Calu3 (cell line): ENCODE results near the gene OR52B2. TPM values are rescaled to one million over a fixed set of nuclear protein-coding genes. Genes with fewer than 3 reads are reported as not detected.

ENCODE experiments used
- BruUV-seq: library from RNA; stranded (reverse); fragments of 400-500 nt; replicated peaks from 2 replicates; lab custom pipeline; 2021; lab: Mats Ljungman, UMichigan
- CTCF ChIA-PET: fragments of 300-600 bp; sonication (Branson Sonifier 250); formaldehyde crosslinking; loops from one replicate; lab custom pipeline; 2022; ENCODE audit warnings: antibody characterized with exemption; lab: Charles Lee
- DNase-seq: peaks from one replicate; pipeline ENCODE4 v3.0.0; 2022
- H3K27ac Mint-ChIP-seq: one replicate; pipeline ENCODE4 v1.8.0; 2022; ENCODE audit warnings: mixed read lengths; ENCODE audit not compliant: unreplicated experiment
- H3K27me3 Mint-ChIP-seq: one replicate; pipeline ENCODE4 v1.8.0; 2022; ENCODE audit warnings: mixed read lengths; ENCODE audit not compliant: unreplicated experiment
- H3K36me3 Mint-ChIP-seq: one replicate; pipeline ENCODE4 v1.8.0; 2022; ENCODE audit warnings: mild to moderate bottlenecking, moderate library complexity, mixed read lengths; ENCODE audit not compliant: insufficient read depth, unreplicated experiment
- H3K4me1 Mint-ChIP-seq: one replicate; pipeline ENCODE4 v1.8.0; 2022; ENCODE audit warnings: mild to moderate bottlenecking, low read depth, mixed read lengths; ENCODE audit not compliant: unreplicated experiment
- H3K4me3 Mint-ChIP-seq: one replicate; pipeline ENCODE4 v1.8.0; 2022; ENCODE audit warnings: mild to moderate bottlenecking, low read depth, moderate library complexity, mixed read lengths; ENCODE audit not compliant: unreplicated experiment
- H3K9me3 Mint-ChIP-seq: one replicate; pipeline ENCODE4 v1.8.0; 2022; ENCODE audit warnings: low read depth, mixed read lengths; ENCODE audit not compliant: unreplicated experiment
- CTCF ChIP-seq: fragments of 200-600 bp; IDR thresholded peaks from one replicate; pipeline ENCODE4 v1.8.0; 2022; ENCODE audit warnings: antibody characterized with exemption; ENCODE audit not compliant: unreplicated experiment
- intact Hi-C: fragments of 100-400 bp; cut with micrococcal nuclease; formaldehyde crosslinking; loops from one replicate; pipeline ENCODE4 v1.10.0; 2022; ENCODE audit not compliant: unreplicated experiment
- total RNA-seq: library from RNA; stranded (reverse); gene quantifications from 2 replicates; pipeline ENCODE4 v1.2.3, GENCODE V29; 2022

Gene OR52B2
- total RNA-seq, 1 experiment from 2014 or later, result not detected

- Mint-ChIP-seq H3K9me3 (no peaks in the 10 kb centered on the region), H3K4me3 (no peak within 1 kb of the TSS), H3K27me3 (no peaks in the 10 kb centered on the region), H3K36me3 (peaks cover 4% of the 10 kb centered on the region), H3K27ac (no peak within 1 kb of the TSS), H3K4me1 (peaks cover 9% of the 10 kb centered on the region)
- BruUV-seq, result no TSS peak
- intact Hi-C loops, result no loop called here
- CTCF ChIA-PET, result no interaction called here
- no peak for TF ChIP-seq CTCF
- DNase-seq, result no peak
Observed at GRCh38 chr11:6205366-6205765, 35.2 kb upstream of the OR52B2 start, which contains the start of gene C11orf42. C11orf42 (plus strand) TSS chr11:6205557; CDS start chr11:6205616, 59 bp downstream.

GRCh38 chr11:6204706-6205105 lies 34.6 kb upstream of the OR52B2 start:
- H3K27me3 Mint-ChIP-seq, result no peaks in the 10 kb centered on the region

GRCh38 chr11:6203327-6203726 lies 33.2 kb upstream of the OR52B2 start:
- Mint-ChIP-seq H3K9me3 (no peaks in the 10 kb centered on the region), H3K27me3 (no peaks in the 10 kb centered on the region), H3K27ac (no peak overlapping the region), H3K4me3 (no peak overlapping the region), H3K36me3 (no peaks in the 10 kb centered on the region), H3K4me1 (no peaks in the 10 kb centered on the region)
- CTCF ChIA-PET, result no interaction called here
- no peak for DNase-seq
- no TSS peak for BruUV-seq
- no peak for TF ChIP-seq CTCF
- intact Hi-C loops, result no loop called here

More at GRCh38 chr11:6204706-6205105, 34.6 kb upstream of the OR52B2 start:
- TF ChIP-seq CTCF, result no peak
- no peak for DNase-seq
- Mint-ChIP-seq H3K4me3 (no peak overlapping the region), H3K4me1 (peaks cover 8% of the 10 kb centered on the region), H3K27ac (no peak overlapping the region), H3K9me3 (no peaks in the 10 kb centered on the region), H3K36me3 (peaks cover 4% of the 10 kb centered on the region)
- CTCF ChIA-PET, result no interaction called here
- no TSS peak for BruUV-seq
- intact Hi-C loops, result no loop called here

- Mint-ChIP-seq H3K27me3 (no peaks in the 10 kb centered on the region), H3K9me3 (no peaks in the 10 kb centered on the region), H3K36me3 (no peaks in the 10 kb centered on the region), H3K4me1 (no peaks in the 10 kb centered on the region), H3K27ac (no peak overlapping the region), H3K4me3 (no peak overlapping the region)
- intact Hi-C loops, result no loop called here
- DNase-seq, result no peak
- no TSS peak for BruUV-seq
- TF ChIP-seq CTCF, result no peak
- CTCF ChIA-PET, result no interaction called here
Observed at GRCh38 chr11:6202041-6202440, 31.9 kb upstream of the OR52B2 start.
